Esophagus muscularis mucosa (tissue), 4 donors: ENCODE measurements around the gene SLC7A8. TPM values are rescaled to one million over a fixed set of nuclear protein-coding genes. Genes with fewer than 3 reads are reported as not detected.

ENCODE experiments used
- DNase-seq: peaks from one replicate; pipeline ENCODE4 v3.0.0-alpha.2; 2017; ENCODE audit errors: extremely low spot score
- H3K27ac ChIP-seq, 4 donors: fragments of 200-600 bp; sonication (generic); replicated peaks in 1 of 4; 1 replicate in 3 of 4; 2 replicates in 1 of 4; pipeline ENCODE4 v1.5.1; 2016 to 2019; ENCODE audit warnings: mild to moderate bottlenecking in 1 of 4
- H3K27me3 ChIP-seq, 4 donors: fragments of 200-600 bp; sonication (generic); one replicate each; pipeline versions ENCODE4 v1.5.1 to v1.6.0; 2016 to 2019
- H3K36me3 ChIP-seq, 4 donors: fragments of 200-600 bp; sonication (generic); one replicate each; pipeline ENCODE4 v1.5.1; 2016 to 2019
- H3K4me1 ChIP-seq, 4 donors: fragments of 200-600 bp; sonication (generic); one replicate each; pipeline ENCODE4 v1.5.1; 2016 to 2019
- H3K4me3 ChIP-seq, 4 donors: fragments of 200-600 bp; sonication (generic); 1 replicate in 2 of 4; 2 replicates in 2 of 4; pipeline ENCODE4 v1.5.1; 2016 to 2019; ENCODE audit warnings: mild to moderate bottlenecking in 4 of 4, moderate library complexity in 1 of 4
- H3K9me3 ChIP-seq, 4 donors: fragments of 200-600 bp; sonication (generic); 1 replicate in 3 of 4; 2 replicates in 1 of 4; pipeline ENCODE4 v1.5.1; 2016 to 2019
- POLR2A ChIP-seq: fragments of 450-650 bp; IDR thresholded peaks from one replicate; pipeline ENCODE4 v1.6.1; 2017; ENCODE audit warnings: antibody characterized with exemption, moderate library complexity, mild to moderate bottlenecking, low read depth
- WGBS: methylation state at CpG from one replicate; pipeline ENCODE4 v1.1.5; 2018; 5-methylcytosine and 5-hydroxymethylcytosine counted together
- intact Hi-C: fragments of 100-400 bp; cut with DNase I; formaldehyde crosslinking; loops from one replicate; pipeline ENCODE4 v1.15.1; 2023
- small RNA-seq, 3 donors: library from RNA; depleted of rRNA; stranded (forward); fragments of <200 nt; gene quantifications; one replicate each; pipeline ENCODE3, GENCODE V24; 2016
- total RNA-seq, 4 donors: library from RNA; depleted of rRNA; stranded (reverse); fragments of >200 nt; gene quantifications; one replicate each; pipeline versions ENCODE4 v1.1.0 to v1.2.1, GENCODE V29; 2016
- TF ChIP-seq, protein P1 (sequence below), 3 experiments: fragments of 200-600 bp in 2 of 3; fragments of 450-650 bp in 1 of 3; sonication (generic) in 2 of 3; IDR thresholded peaks; one replicate each; pipeline ENCODE4 v1.5.1; 2017 to 2019; ENCODE audit warnings: antibody characterized with exemption in 3 of 3, mild to moderate bottlenecking in 2 of 3, moderate library complexity in 1 of 3

Gene SLC7A8
- total RNA-seq, 4 donors from 2014 or later, result 19.5 to 48.3 (median 32.5) TPM

DNA sequence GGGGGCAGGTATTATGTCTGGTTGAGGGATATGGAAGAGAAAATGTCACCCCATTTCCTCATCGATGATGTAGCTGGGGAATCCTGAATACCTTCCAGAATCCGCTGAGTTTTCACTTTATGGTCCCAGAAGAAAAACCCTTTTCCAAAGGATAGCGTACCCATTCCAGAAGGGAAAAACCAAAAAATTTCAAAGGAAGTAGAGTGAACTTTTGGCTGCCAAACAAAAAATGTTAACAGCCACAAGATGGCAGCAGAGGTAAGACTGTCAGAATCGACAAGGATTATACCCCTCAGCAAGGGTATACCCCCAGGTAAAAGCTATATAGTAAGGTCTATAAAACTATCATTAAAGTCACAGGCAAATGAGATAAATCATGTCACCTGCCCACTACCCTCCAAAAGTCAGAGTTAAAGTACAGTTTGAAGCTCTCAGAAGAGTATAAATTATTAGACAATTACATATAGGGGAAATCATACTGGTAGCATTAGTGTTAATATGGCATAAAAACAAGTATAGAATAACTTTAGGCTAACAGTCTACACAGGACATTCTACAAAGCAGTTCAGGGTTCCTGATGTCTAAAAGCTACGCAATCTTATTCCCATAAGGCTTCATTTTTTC lies 106.6 kb downstream of the SLC7A8 start:
- H3K4me1 ChIP-seq, result peaks cover 28 to 58% (median 48%) of the 10 kb centered on the region in 4 donors
- peak overlapping the region in 3 of 4 donors; percentile 20 to 63 (median 32) for H3K27ac ChIP-seq

More for the DNA sequence above, 106.6 kb downstream of the SLC7A8 start:
- intact Hi-C loops, result no loop called here
- Histone ChIP-seq H3K36me3 (peaks cover 81 to 97% (median 95%) of the 10 kb centered on the region in 4 donors), H3K27me3 (no peaks in the 10 kb centered on the region), H3K4me3 (no peak overlapping the region), H3K9me3 (no peaks in the 10 kb centered on the region)
- no peak for DNase-seq
- 62% methylated on average over 5 of the region's 5 CpGs for WGBS
- TF ChIP-seq POLR2A, result no peak
- TF ChIP-seq, protein P1, sequence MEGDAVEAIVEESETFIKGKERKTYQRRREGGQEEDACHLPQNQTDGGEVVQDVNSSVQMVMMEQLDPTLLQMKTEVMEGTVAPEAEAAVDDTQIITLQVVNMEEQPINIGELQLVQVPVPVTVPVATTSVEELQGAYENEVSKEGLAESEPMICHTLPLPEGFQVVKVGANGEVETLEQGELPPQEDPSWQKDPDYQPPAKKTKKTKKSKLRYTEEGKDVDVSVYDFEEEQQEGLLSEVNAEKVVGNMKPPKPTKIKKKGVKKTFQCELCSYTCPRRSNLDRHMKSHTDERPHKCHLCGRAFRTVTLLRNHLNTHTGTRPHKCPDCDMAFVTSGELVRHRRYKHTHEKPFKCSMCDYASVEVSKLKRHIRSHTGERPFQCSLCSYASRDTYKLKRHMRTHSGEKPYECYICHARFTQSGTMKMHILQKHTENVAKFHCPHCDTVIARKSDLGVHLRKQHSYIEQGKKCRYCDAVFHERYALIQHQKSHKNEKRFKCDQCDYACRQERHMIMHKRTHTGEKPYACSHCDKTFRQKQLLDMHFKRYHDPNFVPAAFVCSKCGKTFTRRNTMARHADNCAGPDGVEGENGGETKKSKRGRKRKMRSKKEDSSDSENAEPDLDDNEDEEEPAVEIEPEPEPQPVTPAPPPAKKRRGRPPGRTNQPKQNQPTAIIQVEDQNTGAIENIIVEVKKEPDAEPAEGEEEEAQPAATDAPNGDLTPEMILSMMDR (IDR thresholded peaks at IDR 0.05), result peak; percentile 39 to 62 (median 49)

Small RNA genes within 50 kb of the gene (small RNA-seq; reads per million reads assigned to genes)
- gene AL049829.1 (0 reads per million in 3 donors), gene RNU6-1138P (0 reads per million in 3 donors)

Other genes starting within 250 kb of the SLC7A8 start
- 10 to 100 TPM; 31.7 to 46.8 (median 39.1) TPM for gene HAUS4, start 226.6 kb downstream of the SLC7A8 start, total RNA-seq
- gene AJUBA, start 201.1 kb downstream of the SLC7A8 start, total RNA-seq, result 10 to 100 TPM in 3 of 4 donors, 1 to 10 TPM in 1; 7.0 to 32.5 (median 17.9) TPM
- gene C14orf93, start 173.5 kb downstream of the SLC7A8 start, total RNA-seq, result 10 to 100 TPM in 2 of 4 donors, 1 to 10 TPM in 2; 4.6 to 11.2 (median 9.9) TPM
- 100 to 1,000 TPM; 135 to 155 (median 145) TPM for gene PSMB5, start 148.8 kb downstream of the SLC7A8 start, total RNA-seq
- not detected for gene PSMB11, start 141.4 kb downstream of the SLC7A8 start, total RNA-seq
- gene CDH24, start 126.1 kb downstream of the SLC7A8 start, total RNA-seq, result 1 to 10 TPM; 2.5 to 5.9 (median 3.6) TPM
- gene ACIN1, start 88.5 kb downstream of the SLC7A8 start, total RNA-seq, result 100 to 1,000 TPM in 1 of 4 donors, 10 to 100 TPM in 3; 60.1 to 101 (median 89.5) TPM
- gene C14orf119, start 88.2 kb downstream of the SLC7A8 start, total RNA-seq, result 10 to 100 TPM; 21.2 to 42.5 (median 34.0) TPM
- under 1 TPM in 1 of 4 donors, not detected in 3; 0.19 TPM for gene CIROP, start 78.7 kb downstream of the SLC7A8 start, total RNA-seq
- gene CEBPE, start 64.4 kb downstream of the SLC7A8 start, total RNA-seq, result under 1 TPM in 1 of 4 donors, not detected in 3; 0.57 TPM
- under 1 TPM in 1 of 4 donors, not detected in 3; 0.33 TPM for gene RNF212B, start 54.3 kb upstream of the SLC7A8 start, total RNA-seq
- 10 to 100 TPM in 3 of 4 donors, 1 to 10 TPM in 1; 8.3 to 14.2 (median 12.4) TPM for gene HOMEZ, start 102.5 kb upstream of the SLC7A8 start, total RNA-seq
- 1 to 10 TPM; 5.4 to 6.3 (median 5.5) TPM for gene PPP1R3E, start 119.2 kb upstream of the SLC7A8 start, total RNA-seq
- 100 to 1,000 TPM in 3 of 4 donors, 10 to 100 TPM in 1; 92.8 to 132 (median 121) TPM for gene BCL2L2, start 123.2 kb upstream of the SLC7A8 start, total RNA-seq
- 10 to 100 TPM; 44.6 to 68.1 (median 53.9) TPM for gene PABPN1, start 137.8 kb upstream of the SLC7A8 start, total RNA-seq
- gene SLC22A17, start 169.2 kb upstream of the SLC7A8 start, total RNA-seq, result 10 to 100 TPM; 12.5 to 36.9 (median 24.9) TPM
- 10 to 100 TPM; 10.1 to 21.4 (median 12.8) TPM for gene EFS, start 181.5 kb upstream of the SLC7A8 start, total RNA-seq
- gene IL25, start 189.1 kb upstream of the SLC7A8 start, total RNA-seq, result not detected
- 1 to 10 TPM in 3 of 4 donors, under 1 TPM in 1; 0.78 to 2.9 (median 1.9) TPM for gene CMTM5, start 193.4 kb upstream of the SLC7A8 start, total RNA-seq
- gene MYH6, start 224.6 kb upstream of the SLC7A8 start, total RNA-seq, result under 1 TPM in 3 of 4 donors, not detected in 1; under 0.01 to 0.06 (median under 0.01) TPM